Gastroesophageal sphincter (tissue), 3 donors: ENCODE measurements around the gene PCK1.

Experiments
- CTCF ChIP-seq, 4 experiments: fragments of 200-600 bp in 2 of 4; fragments of 450-650 bp in 2 of 4; sonication (generic) in 1 of 4; IDR thresholded peaks; one replicate each; pipeline ENCODE4 v1.5.1; 2017 to 2019; ENCODE audit warnings: antibody characterized with exemption in 4 of 4, mild to moderate bottlenecking in 2 of 4, moderate library complexity in 2 of 4
- EP300 ChIP-seq: sonication (generic); formaldehyde crosslinking; IDR thresholded peaks from one replicate; pipeline ENCODE4 v1.6.1; 2017; ENCODE audit warnings: antibody characterized with exemption, mild to moderate bottlenecking
- POLR2A ChIP-seq, 2 donors: fragments of 450-650 bp; IDR thresholded peaks; one replicate each; pipeline ENCODE4 v1.6.1; 2017; ENCODE audit warnings: antibody characterized with exemption in 2 of 2, mild to moderate bottlenecking in 2 of 2, moderate library complexity in 1 of 2
- POLR2AphosphoS5 ChIP-seq: sonication (generic); formaldehyde crosslinking; IDR thresholded peaks from one replicate; pipeline ENCODE4 v1.6.1; 2017; ENCODE audit warnings: antibody characterized with exemption

GRCh38 chr20:57587278-57587988 lies 26.5 kb downstream of the PCK1 start:
- TF ChIP-seq CTCF (IDR thresholded peaks at IDR 0.05) (no peak), POLR2AphosphoS5 (no peak), EP300 (no peak), POLR2A (IDR thresholded peaks at IDR 0.05) (no peak)
